Measurements from ENCODE around the gene XDH. TPM values are rescaled to one million over a fixed set of nuclear protein-coding genes. Genes with fewer than 3 reads are reported as not detected.

XDH gene
- total RNA-seq, 1 experiment from 2014 or later = 0.08 TPM

- no TSS peak for BruUV-seq (replicated peaks)
- DNase-seq (ENCODE audit: low read depth, low spot score) (no peak), ATAC-seq (no peak)
- no peaks in the 10 kb centered on the region for H3K4me1 ChIP-seq (ENCODE audit: control insufficient read depth, insufficient read depth, low read length)
- intact Hi-C loops (cut with micrococcal nuclease; ENCODE audit: unreplicated experiment) = no loop called here
- no peaks in the 10 kb centered on the region for H3K36me3 ChIP-seq (ENCODE audit: control insufficient read depth, insufficient read depth, low read length)
- no peak overlapping the region for H3K27ac ChIP-seq (ENCODE audit: low read length)
- ChIA-PET POLR2A (no interaction called here), CTCF (no interaction called here)
- peaks cover 3% of the 10 kb centered on the region; the same call in 1 of the 2 replicates for H3K27me3 ChIP-seq (ENCODE audit: control insufficient read depth, insufficient read depth, low read length)
- no peak overlapping the region for H3K4me3 ChIP-seq (ENCODE audit: low read depth in 2 of 2, low read length in 2 of 2)
- H3K9me3 ChIP-seq (ENCODE audit: control insufficient read depth, insufficient read depth, low read depth, low read length) = no peaks in the 10 kb centered on the region
- TF ChIP-seq REST (IDR thresholded peaks at IDR 0.05; ENCODE audit: insufficient read depth in 1 of 2, low read depth in 2 of 2, low read length in 1 of 2) (no peak), CTCF (IDR thresholded peaks at IDR 0.05) (no peak), POLR2AphosphoS5 (IDR thresholded peaks at IDR 0.05; ENCODE audit: low read depth, low read length) (no peak), TCF7L2 (IDR thresholded peaks at IDR 0.05; ENCODE audit: low read depth, low read length) (no peak), SIN3A (IDR thresholded peaks at IDR 0.05; ENCODE audit: borderline replicate concordance, insufficient read depth, low read depth, low read length) (no peak)
- in situ Hi-C loops (cut with HindIII; ENCODE audit: low pct_unique_long_range_greater_than_20kb, low sequenced_read_pairs) = no loop called here
Measured at GRCh38 chr2:31328026-31328425, 86.5 kb downstream of the XDH start.

- Histone ChIP-seq H3K27ac (ENCODE audit: low read length) (no peak overlapping the region), H3K4me3 (ENCODE audit: low read depth in 2 of 2, low read length in 2 of 2) (no peak overlapping the region), H3K36me3 (ENCODE audit: control insufficient read depth, insufficient read depth, low read length) (no peaks in the 10 kb centered on the region), H3K9me3 (ENCODE audit: control insufficient read depth, insufficient read depth, low read depth, low read length) (no peaks in the 10 kb centered on the region), H3K4me1 (ENCODE audit: control insufficient read depth, insufficient read depth, low read length) (no peaks in the 10 kb centered on the region), H3K27me3 (ENCODE audit: control insufficient read depth, insufficient read depth, low read length) (peaks cover 3% of the 10 kb centered on the region; the same call in 1 of the 2 replicates)
- in situ Hi-C loops (cut with HindIII; ENCODE audit: low pct_unique_long_range_greater_than_20kb, low sequenced_read_pairs) = no loop called here
- no peak for DNase-seq (ENCODE audit: low read depth, low spot score)
- ATAC-seq = no peak
- ChIA-PET POLR2A (no interaction called here), CTCF (no interaction called here)
- intact Hi-C loops (cut with micrococcal nuclease; ENCODE audit: unreplicated experiment) = no loop called here
- no TSS peak for BruUV-seq (replicated peaks)
- no peak for TF ChIP-seq CTCF (IDR thresholded peaks at IDR 0.05)
Measured at GRCh38 chr2:31327505-31327904, 87.0 kb downstream of the XDH start.

All from Panc1 (cell line).